BLaER1 (cell line): Measurements from ENCODE around the gene C2CD5.

Experiments
- H3K27ac ChIP-seq: shearing (Covaris generic); formaldehyde crosslinking; 2 replicates; pipeline ENCODE4 v1.8.1; 2022
- H3K27me3 ChIP-seq: shearing (Covaris generic); formaldehyde crosslinking; 2 replicates; pipeline ENCODE4 v1.8.1; 2022
- H3K36me3 ChIP-seq: shearing (Covaris generic); formaldehyde crosslinking; 2 replicates; pipeline ENCODE4 v1.8.1; 2022
- H3K4me1 ChIP-seq: shearing (Covaris generic); formaldehyde crosslinking; 2 replicates; pipeline ENCODE4 v1.8.1; 2022
- H3K4me2 ChIP-seq: shearing (Covaris generic); formaldehyde crosslinking; 2 replicates; pipeline ENCODE4 v1.8.1; 2022
- H3K4me3 ChIP-seq: shearing (Covaris generic); formaldehyde crosslinking; 2 replicates; pipeline ENCODE4 v1.8.1; 2022
- H3K9ac ChIP-seq: shearing (Covaris generic); formaldehyde crosslinking; 2 replicates; pipeline ENCODE4 v1.8.1; 2022
- H3K9me3 ChIP-seq: shearing (Covaris generic); formaldehyde crosslinking; 2 replicates; pipeline ENCODE4 v1.8.1; 2022
- H4K20me1 ChIP-seq: shearing (Covaris generic); formaldehyde crosslinking; 2 replicates; pipeline ENCODE4 v1.8.1; 2022
- Cebpa-rat ChIP-seq: shearing (Covaris generic); IDR thresholded peaks from 2 replicates; pipeline ENCODE4 v1.8.1; 2022

Gene C2CD5

DNA sequence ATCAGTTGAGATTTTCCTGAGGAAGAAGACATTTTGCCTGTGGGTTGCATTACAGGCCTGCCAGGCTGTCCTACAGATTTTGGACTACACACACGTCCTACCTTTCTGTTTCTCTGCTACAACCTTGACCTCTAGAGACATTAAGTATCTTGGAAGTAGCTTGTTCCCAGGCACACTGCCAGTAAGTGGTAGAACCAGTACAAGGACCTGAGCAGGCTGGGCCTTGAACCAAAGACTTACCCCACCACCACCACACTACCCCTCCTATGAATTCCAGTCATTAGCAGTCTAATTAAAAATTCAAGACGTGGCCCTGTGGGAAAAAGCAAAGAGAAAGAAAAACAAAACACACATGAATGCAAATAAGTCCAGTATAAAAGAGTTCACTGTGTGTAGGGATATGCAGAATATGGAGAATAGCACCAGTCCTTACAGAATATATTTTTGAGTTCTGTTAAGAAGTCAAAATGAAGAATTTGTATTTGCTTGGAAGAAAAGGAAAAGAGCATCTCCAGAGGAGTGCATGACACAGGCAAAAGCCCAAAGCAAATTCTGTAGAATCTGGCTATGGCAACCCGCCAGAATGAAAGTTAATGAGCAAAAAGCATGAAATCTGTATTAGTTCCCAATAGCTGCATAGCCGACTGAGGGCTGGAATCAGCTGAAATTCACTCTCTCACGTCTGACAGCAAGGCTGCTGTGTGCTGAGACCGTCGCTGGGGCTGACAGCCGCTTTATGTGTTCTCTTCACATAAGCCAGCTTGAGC lies 135.5 kb downstream of the C2CD5 start:
- no peak overlapping the region for H3K4me3 ChIP-seq
- no peak overlapping the region for H3K9ac ChIP-seq
- no peak for TF ChIP-seq Cebpa-rat
- no peaks in the 10 kb centered on the region for H3K36me3 ChIP-seq
- no peaks in the 10 kb centered on the region for H3K9me3 ChIP-seq
- H3K4me1 ChIP-seq = no peaks in the 10 kb centered on the region
- H3K27me3 ChIP-seq = no peaks in the 10 kb centered on the region
- H3K27ac ChIP-seq = no peak overlapping the region
- no peak overlapping the region for H3K4me2 ChIP-seq
- no peaks in the 10 kb centered on the region for H4K20me1 ChIP-seq

DNA sequence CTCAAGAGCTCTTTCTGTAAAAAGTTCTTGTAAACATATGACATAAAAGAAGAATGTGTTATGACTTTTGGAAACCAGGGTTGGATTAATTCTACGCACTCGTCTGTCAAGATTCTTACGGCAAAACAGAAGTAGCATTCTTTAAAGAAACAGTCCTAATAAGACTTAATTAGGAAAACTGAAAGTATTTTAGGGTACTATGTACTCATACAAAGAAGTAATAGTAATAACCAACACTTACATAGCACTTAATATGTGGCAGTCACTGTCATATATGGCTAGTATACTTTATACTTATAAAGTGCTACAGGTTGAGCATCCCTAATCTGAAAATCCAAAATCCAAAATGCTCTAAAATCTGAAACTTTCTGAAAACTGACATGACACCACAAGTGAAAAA lies 136.9 kb downstream of the C2CD5 start:
- H3K9ac ChIP-seq = no peak overlapping the region
- TF ChIP-seq Cebpa-rat = no peak
- H3K36me3 ChIP-seq = no peaks in the 10 kb centered on the region
- H3K27ac ChIP-seq = no peak overlapping the region
- no peaks in the 10 kb centered on the region for H3K27me3 ChIP-seq
- no peaks in the 10 kb centered on the region for H4K20me1 ChIP-seq
- no peaks in the 10 kb centered on the region for H3K9me3 ChIP-seq
- H3K4me2 ChIP-seq = no peak overlapping the region
- no peaks in the 10 kb centered on the region for H3K4me1 ChIP-seq
- no peak overlapping the region for H3K4me3 ChIP-seq

DNA sequence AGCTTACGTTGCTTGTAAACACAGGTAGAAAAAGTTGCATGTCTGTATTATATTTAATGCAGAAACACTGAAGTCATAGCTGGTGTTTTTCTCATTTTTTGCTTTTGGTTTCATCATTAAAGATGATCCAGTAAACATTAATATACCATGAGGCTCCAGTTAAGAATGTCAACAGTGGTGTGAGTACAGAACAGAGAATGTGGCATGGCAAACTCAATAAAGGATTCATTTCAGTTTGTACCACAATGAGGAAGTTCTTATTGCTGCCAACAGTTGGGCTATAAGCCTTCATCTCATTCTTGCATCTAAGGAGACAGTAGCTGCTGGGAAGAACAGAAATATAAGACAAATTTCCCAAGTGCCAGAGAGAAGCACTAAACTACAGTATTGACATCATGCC lies 137.7 kb downstream of the C2CD5 start:
- no peak overlapping the region for H3K9ac ChIP-seq
- no peaks in the 10 kb centered on the region for H3K9me3 ChIP-seq
- no peak overlapping the region for H3K27ac ChIP-seq
- no peak overlapping the region for H3K4me3 ChIP-seq
- no peaks in the 10 kb centered on the region for H4K20me1 ChIP-seq
- no peaks in the 10 kb centered on the region for H3K36me3 ChIP-seq
- H3K27me3 ChIP-seq = no peaks in the 10 kb centered on the region
- TF ChIP-seq Cebpa-rat = no peak
- no peak overlapping the region for H3K4me2 ChIP-seq
- H3K4me1 ChIP-seq = no peaks in the 10 kb centered on the region

DNA sequence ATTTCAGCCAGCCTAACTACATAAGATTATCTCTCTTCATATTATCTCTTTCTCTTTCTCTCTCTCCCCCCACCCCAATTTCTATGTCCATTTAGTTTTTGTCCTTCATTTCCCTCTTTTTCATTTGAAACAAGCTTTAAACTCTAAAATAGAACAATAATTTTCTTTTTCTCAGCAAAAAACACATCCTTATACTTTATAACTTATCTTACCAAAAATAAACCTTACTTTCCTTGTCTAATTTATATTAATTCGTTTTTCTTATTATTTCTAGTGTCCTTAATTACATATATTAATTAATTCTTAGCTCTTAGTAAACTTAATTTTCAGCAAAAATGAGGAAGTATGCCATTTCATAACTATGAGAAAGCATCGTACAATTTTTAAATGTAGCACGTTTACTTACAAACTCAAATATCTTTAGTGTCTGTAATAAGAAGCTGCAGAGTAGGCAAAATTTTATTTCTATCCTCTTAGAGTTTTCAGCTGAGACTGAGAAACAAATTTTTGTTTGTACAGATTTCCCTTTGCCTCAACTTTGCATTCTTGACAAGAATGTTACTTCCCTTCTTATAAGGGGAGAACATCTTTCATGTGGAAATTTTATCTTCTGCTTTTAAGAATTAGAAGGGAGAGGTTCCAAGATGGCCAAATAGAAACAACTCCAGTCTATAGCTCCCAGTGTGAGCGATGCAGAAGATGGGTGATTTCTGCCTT lies 144.7 kb downstream of the C2CD5 start:
- Histone ChIP-seq H3K9me3 (peaks cover 8% of the 10 kb centered on the region; the same call in 1 of the 2 replicates), H3K4me3 (no peak overlapping the region), H3K4me1 (no peaks in the 10 kb centered on the region), H4K20me1 (no peaks in the 10 kb centered on the region), H3K27ac (no peak overlapping the region), H3K4me2 (no peak overlapping the region), H3K9ac (no peak overlapping the region), H3K36me3 (no peaks in the 10 kb centered on the region), H3K27me3 (no peaks in the 10 kb centered on the region)
- no peak for TF ChIP-seq Cebpa-rat
